ENCODE results near the gene MTUS2.
A peak's percentile ranks its signal among the peaks of the same experiment; 100 is the strongest.

Gene MTUS2

GRCh38 chr13:29508130-29508875, 688.2 kb downstream of the MTUS2 start:
- peak; percentile 79 for DNase-seq (ENCODE audit: low spot score)

DNA sequence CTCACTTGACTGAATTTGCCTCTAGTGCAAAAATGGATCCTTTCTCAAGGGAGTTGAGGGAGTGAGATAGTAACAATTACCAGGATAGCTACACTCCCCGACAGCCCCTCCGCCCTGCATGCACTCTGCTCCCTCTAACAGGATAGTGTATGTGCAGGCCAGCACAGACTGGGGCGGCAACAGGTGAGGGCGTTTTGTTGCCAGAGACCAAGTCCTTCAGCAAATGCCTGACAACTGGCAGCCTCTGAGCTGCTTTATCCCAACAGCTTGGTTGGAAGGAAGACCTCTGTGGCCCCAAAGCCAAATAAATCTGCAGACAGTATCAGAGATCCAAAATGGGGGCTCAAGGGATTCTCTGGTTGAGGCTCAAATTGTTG, 688.7 kb downstream of the MTUS2 start:
- no peak for DNase-seq (ENCODE audit: low spot score)

DNA sequence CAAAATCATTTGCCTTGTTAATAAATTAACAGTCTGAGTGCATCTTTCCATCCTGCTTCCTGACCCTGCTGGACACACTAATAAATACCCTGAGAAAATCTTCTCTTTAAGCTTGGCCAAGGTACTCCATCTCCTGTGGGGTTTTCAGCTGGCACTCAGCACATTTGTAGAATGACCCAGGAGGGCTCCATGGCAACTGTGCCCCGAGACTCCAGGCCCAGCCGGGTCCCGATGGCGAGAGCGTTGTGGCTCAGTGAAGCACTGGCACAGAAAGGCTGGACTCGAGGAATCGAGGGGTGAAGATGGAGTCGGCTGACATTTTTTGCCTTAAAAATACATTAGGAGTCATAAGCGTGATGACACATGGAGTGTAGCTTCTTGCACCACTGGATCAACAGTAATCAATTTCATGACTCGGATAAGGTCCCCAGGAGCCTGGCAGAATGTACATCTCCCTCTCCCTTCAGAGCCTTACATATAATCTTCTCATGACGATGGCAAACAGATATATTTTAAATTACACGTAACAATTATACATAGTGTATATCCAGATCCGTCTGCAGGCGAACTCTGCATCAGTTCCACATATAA, 690.0 kb downstream of the MTUS2 start:
- peak; percentile 48 for DNase-seq (ENCODE audit: low spot score)

GRCh38 chr13:29510651-29511084, 690.5 kb downstream of the MTUS2 start:
- no peak for DNase-seq (ENCODE audit: low spot score)

GRCh38 chr13:29511106-29511796, 691.1 kb downstream of the MTUS2 start:
- no peak for DNase-seq (ENCODE audit: low spot score)

GRCh38 chr13:29511980-29512379, 691.8 kb downstream of the MTUS2 start:
- no peak for DNase-seq (ENCODE audit: low spot score)

- DNase-seq (ENCODE audit: low spot score) = peak; percentile 61
These were observed 693.2 kb downstream of the MTUS2 start for GRCh38 chr13:29513002-29513980.

DNA sequence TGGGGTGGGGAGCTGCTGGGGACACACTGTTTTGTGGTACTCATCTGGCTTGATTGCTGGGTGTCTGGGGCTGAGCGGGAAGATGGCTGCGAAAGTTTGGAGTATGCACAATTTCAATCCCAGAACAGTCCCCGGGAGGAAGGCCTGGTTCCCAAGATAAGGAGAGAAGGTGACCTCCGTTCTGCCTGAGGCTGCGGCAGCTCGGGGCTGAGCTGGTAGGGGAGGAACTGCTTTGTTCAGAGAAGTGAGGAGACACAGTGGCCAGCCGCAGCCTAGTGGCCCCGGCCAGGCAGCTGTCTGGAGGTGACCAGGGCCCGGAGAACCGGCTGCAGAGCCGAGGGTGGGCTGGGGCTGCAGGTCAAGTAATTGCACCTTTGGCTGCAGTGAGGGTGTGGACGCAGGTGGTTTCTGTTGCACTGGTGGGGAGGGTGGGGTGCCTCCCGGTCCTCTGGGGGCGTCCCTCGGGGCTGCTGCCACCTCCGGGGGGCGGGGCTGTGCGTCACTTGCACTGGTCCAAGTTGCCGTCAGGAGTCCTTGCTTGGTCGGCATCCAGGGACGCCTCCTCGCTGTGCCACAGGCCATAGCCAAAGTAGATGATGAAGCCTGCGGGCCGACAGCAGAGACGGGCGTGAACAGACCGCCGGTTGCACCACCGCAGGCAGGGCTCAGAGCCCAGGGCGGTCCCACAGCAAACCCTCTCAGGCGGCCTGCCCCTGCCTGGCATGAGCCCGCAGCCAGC, 694.0 kb downstream of the MTUS2 start:
- no peak for DNase-seq (ENCODE audit: low spot score)

- no peak for DNase-seq (ENCODE audit: low spot score)
These were observed 694.7 kb downstream of the MTUS2 start for GRCh38 chr13:29514720-29515310.

DNA sequence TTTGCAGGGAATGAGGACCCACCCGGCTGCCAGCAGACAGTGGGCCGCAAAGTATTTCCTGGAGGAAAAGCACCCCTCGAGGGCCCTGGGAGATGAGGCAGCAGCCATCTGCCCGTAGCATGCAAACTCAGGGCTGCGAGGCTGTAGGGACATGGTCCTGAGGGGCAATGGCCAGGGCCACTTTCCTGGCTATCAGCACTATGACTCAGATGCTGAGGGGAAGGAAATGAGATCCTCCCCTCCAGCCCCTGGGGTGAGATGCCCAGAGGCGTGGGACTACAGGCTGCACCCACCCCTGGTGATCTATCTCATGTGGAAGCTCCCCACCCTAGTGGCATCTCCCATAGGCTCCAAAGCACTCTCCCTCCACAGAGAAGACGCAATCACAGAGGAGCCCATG, 695.2 kb downstream of the MTUS2 start:
- DNase-seq (ENCODE audit: low spot score) = no peak

GRCh38 chr13:29516012-29516411, 695.9 kb downstream of the MTUS2 start:
- DNase-seq (ENCODE audit: low spot score) = no peak

GRCh38 chr13:29516880-29517279, 696.7 kb downstream of the MTUS2 start:
- no peak for DNase-seq (ENCODE audit: low spot score)

DNA sequence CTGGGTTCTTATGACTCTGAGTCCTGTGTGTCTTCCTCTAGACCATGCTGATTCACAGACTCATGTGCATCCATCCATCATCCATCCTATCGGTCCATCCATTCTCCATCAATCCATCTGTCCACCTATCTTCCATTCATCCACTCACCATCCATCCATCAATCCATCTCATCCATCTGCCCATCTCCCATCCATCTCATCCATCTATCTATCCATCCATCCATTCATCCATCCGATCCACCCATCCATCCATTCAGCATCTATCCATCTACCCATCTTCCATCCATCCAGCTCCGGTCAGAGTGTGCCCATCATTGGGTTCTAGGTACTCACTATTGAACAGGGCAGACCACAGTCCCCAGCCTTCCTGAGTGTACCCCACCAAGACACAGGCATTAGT, 699.8 kb downstream of the MTUS2 start:
- DNase-seq (ENCODE audit: low spot score) = no peak

DNA sequence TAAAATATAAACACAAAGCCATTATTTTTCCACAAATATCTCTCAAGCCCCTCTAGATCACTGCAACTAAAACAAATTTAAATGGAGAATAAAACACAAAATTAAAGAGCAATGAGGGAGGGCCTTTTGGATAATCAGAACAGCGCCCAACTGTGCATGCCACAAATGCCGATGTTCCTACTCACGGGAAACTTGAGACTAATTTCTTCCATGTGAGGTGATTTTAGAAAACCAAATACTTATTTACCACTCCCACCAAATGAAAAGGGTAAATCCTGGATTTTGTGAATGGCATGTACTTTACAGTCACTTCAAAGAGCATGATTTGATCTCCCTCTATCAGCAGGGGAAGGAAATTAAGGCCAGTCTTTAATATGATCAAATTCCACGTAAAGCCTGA, 700.5 kb downstream of the MTUS2 start:
- DNase-seq (ENCODE audit: low spot score) = no peak

DNA sequence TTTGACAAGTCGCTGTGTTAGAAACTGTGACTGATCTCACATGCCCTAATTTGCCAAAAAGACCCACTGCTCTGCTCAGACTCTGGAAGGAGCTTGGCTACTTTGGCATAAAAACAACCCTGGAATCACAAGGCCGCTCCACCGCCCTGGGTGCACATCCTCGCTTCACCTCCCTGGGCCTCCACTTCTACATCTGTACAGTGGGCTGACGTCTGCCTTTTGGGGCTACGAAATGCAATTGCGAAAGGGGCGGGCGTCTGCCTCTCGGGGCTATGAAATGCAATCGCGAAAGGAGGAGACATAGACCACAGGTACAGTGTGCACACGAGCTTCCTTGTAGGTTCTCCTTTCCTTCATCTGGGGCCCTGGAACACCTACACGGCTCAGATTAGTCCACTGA, 701.2 kb downstream of the MTUS2 start:
- no peak for DNase-seq (ENCODE audit: low spot score)

DNA sequence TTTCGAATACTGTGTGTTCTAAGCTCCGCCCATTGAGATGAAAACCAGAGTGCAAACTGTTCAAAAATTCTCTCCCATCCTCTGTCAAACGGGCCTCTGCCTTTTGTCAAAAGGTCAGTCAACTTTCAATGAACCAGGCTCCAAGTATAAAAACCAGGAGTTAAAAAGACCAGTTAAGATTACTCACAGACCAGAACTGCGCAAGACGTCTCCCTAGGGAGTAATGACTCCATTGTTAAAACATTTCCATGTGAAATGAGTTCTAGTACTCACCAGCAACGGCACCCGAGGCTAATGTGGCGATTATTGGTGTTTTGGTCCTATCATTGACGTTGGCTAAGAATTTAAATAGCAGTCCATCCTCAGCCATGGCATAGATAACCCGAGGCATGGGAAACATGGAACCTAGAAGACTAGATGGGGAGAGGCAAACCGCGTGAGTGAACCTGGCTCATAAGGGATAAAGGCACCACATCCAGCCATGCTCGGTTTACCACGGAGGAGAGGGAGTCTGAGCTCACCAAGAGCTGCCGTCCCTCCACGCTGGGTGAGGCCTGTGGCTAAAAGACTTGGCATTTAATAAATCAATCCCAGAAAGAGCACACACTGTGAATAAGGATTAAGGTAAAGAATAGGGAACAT, 702.0 kb downstream of the MTUS2 start:
- DNase-seq (ENCODE audit: low spot score) = no peak

GRCh38 chr13:29523199-29523961, 703.2 kb downstream of the MTUS2 start:
- no peak for DNase-seq (ENCODE audit: low spot score)

DNA sequence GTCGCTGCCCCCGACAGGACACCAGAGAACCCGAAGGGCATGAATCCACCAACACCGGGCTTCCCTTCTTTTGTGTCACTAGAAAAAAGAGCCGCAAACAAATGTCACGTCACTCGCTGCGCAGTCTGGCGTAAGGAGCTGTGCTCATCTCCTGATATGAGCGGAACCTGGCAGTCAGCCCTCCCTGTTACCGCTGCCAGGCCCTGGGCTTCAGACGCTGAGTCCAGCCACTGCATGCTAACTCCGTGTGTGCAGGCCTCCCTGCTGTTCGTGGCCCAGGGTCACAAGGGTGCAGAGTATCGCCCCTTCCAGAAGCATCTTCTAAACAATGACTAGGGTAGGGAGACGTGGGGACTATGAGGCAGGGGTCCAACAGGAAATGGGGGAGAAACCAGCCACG, 704.0 kb downstream of the MTUS2 start:
- no peak for DNase-seq (ENCODE audit: low spot score)

- no peak for DNase-seq (ENCODE audit: low spot score)
These were observed 704.5 kb downstream of the MTUS2 start for GRCh38 chr13:29524641-29525040.

- DNase-seq (ENCODE audit: low spot score) = no peak
These were observed 705.6 kb downstream of the MTUS2 start for GRCh38 chr13:29525757-29526156.
